NCI-H146 (cell line): ENCODE measurements around the gene SAP30BP.
A peak's percentile ranks its signal among the peaks of the same experiment; 100 is the strongest.

Experiments
- DNase-seq: peaks from one replicate; lab custom pipeline; 2025; lab: John Stamatoyannopoulos, UW

The SAP30BP gene

GRCh38 chr17:75689441-75689873 lies 22.3 kb downstream of the SAP30BP start:
- DNase-seq = peak; percentile 66

DNA sequence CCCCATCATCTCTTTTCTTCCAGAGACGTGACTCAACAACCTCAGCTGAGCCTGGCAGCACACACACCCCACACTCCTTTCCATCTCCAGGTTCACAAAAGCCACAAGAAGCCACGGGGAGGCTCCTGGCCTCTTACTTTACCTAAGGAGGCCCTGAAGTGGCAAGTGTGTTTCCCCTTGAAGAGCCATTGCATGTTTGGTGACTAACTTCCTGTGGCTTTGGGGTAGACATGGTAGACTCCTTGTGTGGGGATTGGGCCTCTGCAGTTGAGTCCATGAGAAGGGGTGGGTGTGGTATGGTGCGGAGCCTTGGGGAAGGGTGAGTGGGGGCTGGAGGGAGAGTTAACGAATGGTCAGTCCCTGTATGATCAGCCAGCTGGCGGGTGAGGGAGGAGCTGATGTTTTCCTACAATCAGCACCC lies 24.2 kb downstream of the SAP30BP start:
- no peak for DNase-seq

DNA sequence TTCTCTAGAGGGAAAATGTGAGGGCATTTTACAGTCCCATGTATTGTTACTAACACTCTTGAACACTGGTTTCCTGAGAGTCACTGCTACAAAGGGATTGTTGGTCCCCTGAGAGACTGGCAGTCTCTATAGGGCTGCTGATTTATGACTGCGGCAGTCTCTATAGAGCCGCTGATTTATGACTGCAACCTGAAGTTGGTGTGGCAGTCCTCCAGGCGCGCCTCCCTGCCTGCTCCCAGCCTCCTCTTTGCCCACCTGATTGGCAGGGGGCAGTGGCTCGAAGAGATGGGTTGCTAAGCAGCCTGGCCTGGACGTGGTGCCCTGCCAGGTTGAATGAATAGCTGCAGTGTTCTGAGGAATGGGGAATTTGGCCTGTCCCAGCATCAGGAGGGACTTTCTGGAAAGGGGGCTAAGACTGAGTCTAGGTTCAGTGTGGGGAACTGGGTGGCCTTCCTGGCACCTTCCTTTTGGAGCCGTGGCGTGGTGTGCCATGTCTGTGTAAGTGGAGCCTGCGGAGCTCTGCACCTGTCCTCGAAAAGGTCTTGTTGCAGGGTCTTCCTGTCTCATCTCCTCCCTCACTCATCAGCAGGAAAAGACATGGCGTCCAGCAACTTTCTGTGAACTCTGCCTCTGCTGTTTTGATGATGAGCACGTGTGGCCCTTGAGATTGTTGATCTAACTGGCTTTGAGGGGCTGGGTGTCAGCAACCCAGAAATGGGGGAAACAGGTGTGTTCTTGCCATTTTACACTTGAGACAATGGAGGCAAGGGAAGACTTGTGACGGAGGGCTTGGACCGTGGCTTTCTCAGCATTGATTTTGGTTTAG lies 24.9 kb downstream of the SAP30BP start:
- DNase-seq = no peak

DNA sequence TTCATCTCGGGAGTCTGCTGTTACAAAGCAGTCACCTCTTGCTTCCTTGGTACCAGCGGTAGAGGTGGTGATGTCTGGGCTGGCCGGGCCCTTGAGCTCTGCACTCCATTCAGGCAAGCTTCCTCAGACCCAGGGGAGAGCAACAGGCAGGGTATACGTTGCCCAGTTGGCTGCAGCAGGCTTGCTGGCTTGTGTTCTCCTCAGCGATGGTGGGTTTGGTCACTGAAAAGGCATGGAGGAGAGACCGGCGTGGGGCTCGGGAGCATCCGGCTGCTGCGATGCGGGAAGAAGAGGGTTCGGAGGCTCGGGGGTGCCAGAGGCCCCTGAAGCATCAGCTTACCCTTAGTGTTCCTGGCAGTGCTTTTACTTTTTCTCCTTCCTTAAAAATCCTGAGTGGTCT lies 25.8 kb downstream of the SAP30BP start:
- no peak for DNase-seq

DNA sequence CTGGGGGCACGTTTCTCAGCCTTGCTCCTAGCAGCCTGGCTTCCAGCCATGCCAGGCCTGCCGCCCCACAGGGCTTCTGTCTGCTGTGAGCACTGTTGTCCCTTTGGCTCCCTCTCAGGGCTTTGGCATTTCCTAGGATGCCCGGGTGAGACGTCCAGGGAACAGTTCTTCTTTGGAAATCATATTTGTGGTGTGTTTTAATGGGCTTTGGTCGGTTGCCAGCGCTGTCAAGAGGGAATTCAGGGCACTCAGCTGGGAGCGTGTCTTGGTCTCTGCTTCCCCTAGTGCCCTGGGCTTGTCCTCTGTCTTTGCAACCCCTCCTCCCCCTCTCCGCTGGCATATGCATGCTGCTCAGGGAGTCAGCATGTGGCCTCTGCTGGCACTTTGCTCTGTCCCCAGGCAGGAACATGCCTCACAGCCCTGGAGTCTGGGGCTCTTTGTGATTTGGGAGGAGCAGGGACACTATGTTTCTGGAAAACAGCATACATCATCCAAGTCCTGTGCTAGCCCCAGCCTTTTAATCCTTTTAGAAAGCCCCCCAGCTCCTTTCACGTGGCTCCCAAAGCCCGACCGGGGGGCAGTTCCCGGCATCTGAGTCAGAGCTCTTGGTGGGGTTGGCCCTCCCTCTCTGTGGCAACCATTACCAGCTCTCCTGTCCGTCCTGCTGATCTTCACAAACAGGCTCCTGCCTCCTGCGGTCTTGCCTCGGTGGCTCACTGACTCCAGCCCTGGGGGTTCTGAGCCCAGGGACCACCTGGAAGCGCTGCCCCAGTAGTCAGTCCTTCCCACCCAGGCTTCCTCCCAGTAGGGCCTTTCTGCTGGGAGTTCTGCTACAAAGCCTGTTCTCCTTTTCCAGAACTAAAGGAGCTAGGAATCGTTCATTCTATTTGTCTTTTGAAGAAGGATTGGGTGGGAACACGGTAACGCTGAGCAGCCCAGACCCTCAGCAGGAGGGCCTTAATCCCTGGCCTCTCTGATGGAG lies 26.7 kb downstream of the SAP30BP start:
- no peak for DNase-seq

- DNase-seq = no peak
These were observed 27.4 kb downstream of the SAP30BP start for GRCh38 chr17:75694536-75694935.

- no peak for DNase-seq
These were observed 28.1 kb downstream of the SAP30BP start for GRCh38 chr17:75695141-75695829.

DNA sequence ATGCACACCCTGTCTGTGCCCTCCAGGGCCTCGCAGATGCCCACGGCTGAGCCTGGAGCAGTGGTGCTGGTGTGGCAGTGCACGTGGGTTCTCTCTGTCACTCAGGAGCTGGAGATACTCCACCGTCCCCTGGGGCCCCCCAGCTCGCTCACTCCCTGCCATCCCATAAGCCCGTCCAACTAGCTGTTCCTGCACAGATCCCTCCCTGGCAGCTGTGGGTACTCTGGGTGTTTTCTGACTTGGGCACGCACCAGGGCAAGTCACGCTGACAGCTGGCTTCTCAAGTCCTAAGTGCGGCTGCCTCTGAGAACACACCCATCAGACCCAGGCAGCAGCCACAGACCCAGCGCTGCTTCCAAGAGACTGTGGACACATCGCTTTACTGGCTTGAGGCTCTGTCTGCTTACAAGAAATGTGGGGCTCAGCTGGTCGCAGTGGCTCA lies 28.7 kb downstream of the SAP30BP start:
- no peak for DNase-seq

DNA sequence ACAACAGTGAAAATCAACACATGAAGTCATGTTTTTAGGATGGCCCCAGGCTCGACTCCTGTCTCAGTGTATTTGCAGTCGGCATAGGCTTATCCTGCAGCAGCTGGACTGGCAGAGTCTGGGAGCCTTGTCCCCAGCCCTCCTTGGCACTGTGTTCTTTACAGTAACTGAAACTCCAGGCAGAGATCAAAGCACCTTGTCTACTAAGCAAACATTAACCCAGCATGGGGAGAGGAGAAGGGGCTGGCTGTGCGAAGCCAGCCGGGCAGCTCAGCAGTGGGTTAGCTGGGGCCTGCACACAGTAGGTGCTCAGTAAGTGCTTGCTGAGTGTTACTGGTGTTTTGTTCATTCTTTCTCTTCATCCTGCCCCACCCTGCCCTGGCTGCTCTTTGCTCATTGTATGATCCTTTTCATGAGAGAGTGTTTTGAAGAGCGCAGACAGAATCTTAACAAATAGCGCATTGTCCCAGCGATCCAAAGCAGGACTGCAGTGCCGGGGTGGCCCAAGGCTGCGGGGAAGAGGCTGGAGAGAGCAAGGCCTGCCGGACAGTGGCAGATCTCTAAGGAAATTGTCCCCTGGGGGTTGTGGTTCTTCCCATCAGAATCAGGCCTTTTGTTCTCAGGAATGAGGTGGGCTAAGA lies 30.6 kb downstream of the SAP30BP start:
- no peak for DNase-seq

- no peak for DNase-seq
These were observed 31.5 kb downstream of the SAP30BP start for GRCh38 chr17:75698659-75699058.

GRCh38 chr17:75701288-75701687 lies 34.1 kb downstream of the SAP30BP start:
- no peak for DNase-seq

DNA sequence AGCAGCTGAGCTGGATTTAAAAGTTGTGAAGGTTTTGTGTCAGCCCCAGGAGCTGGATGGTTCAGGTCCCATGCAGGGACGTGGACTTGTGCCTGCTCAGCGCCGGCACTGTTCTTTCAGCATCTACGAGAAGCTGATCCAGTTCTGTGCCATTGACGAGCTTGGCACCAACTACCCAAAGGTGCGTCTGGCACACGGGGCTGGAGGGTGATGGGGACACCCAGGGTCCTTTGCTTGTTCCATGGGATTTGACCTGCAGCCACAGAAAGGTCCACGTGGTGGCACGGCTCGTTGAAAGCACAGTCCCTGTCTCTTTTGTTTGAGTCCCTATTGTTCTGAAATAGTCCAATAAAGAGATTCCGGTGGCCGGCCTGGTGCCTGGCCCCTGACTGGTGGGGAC lies 36.1 kb downstream of the SAP30BP start:
- DNase-seq = no peak

DNA sequence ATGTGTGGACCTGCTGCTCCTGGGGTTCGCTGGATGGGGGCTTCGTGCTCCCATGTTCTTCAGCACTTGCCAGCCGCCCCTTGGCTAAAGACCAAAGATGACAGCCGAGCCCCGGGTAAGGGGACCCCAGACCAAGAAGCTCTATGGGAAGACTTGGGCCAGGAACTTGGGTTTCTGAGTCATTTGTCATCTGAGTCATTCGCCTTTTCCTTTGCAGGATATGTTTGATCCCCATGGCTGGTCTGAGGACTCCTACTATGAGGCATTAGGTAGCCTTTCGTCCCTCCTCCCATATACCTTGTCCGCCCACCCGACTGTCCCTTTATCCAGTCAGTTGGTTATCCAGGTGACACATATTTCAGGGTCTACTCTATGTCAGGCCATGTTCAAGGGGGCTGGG lies 36.5 kb downstream of the SAP30BP start:
- no peak for DNase-seq

GRCh38 chr17:75704963-75705875 lies 38.1 kb downstream of the SAP30BP start:
- no peak for DNase-seq

- no peak for DNase-seq
These were observed 39.0 kb downstream of the SAP30BP start for GRCh38 chr17:75706042-75706728.

- no peak for DNase-seq
These were observed 40.0 kb downstream of the SAP30BP start for GRCh38 chr17:75707079-75707571.

DNA sequence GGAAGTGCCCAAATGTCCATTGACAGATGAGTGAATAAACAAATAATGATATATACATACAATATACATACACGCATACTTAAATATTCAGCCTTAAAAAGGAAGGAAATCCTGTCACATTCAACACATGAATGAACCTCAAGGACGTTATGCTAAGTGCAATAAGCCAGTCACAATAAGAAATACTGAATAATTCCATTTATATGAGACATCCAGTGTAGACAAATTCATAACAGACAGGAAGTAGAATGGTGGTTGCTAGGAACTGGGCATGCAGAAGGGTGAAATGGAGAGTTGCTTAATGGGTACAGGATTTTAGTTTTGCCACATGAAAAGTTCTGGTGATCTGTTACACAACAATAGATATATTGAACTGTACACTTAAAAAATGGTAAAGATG lies 45.3 kb downstream of the SAP30BP start:
- DNase-seq = no peak

- DNase-seq = no peak
These were observed 52.6 kb downstream of the SAP30BP start for GRCh38 chr17:75719732-75720131.

DNA sequence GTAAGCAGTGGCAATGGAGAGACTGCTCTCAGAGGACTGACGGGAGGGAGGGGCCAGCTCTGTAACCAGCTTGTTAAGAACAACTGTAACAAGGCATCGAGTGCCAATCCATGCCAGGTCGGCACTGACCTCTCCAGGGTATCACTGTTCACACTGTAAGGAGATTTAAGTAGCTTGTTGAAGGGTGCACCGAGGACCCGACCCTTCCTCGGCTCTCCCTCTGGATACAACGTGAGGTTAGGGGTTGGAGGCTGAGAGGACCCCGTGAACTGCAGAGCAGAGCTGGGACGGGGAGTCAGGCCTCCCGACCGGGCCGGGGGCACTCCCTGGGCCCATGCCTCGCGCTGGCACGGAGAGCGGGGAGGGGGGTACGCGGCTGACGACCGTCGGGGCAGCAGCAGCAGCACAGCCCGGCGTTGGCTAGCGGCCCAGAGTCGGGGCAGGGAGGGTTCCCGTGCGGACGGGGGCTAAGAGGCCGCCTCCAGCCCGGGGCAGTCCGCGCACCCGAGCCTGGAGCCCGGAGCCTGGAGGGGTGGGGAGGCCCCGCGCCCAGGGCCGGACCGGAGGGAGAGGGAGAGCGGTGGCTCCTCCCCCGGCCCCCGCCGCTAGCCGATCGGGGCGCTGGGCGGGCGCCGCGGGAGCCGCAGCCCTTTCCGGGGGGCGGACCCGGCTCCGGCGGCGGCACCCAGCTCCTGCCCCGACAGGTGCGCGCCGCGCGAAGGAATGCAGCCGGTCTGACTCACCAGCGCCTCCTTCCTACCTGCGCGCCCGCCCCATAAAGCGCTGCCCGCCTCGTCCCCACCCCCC lies 53.7 kb downstream of the SAP30BP start, which contains the start of gene ITGB4:
TSS of gene ITGB4 (plus strand) at position 804 of the 807 bp plus-strand sequence. CDS start 3,245 bp downstream, outside the sequence.
- DNase-seq = peak; percentile 69
